Memory B cell (primary cell): ENCODE results near the gene NDUFA1.
A peak's percentile ranks its signal among the peaks of the same experiment; 100 is the strongest.
"Not testable (repeated sequence)": the region's sequence is repeated elsewhere in the genome, so short reads cannot be mapped to it uniquely, and the experiment has no call there.

Experiments used
- ATAC-seq: fragments of 150-1000 bp; cut with Tn5 transposase; 2 replicates; pipeline ENCODE4 v1.10.0; 2021; ENCODE audit warnings: low read depth, mild to moderate bottlenecking, moderate library complexity
- DNase-seq, 2 donors: peaks; one replicate each; pipeline ENCODE4 v3.0.0; 2022; ENCODE audit warnings: low spot score in 2 of 2
- H3K27ac Mint-ChIP-seq: one replicate; pipeline ENCODE4 v1.8.0; 2022; ENCODE audit warnings: mild to moderate bottlenecking, moderate library complexity, mixed read lengths
- H3K27me3 Mint-ChIP-seq: one replicate; pipeline ENCODE4 v1.8.0; 2022; ENCODE audit warnings: mixed read lengths
- H3K36me3 Mint-ChIP-seq: one replicate; pipeline ENCODE4 v1.8.0; 2022; ENCODE audit warnings: mild to moderate bottlenecking, mixed read lengths
- H3K4me1 Mint-ChIP-seq: one replicate; pipeline ENCODE4 v1.8.0; 2022; ENCODE audit warnings: mixed read lengths
- H3K4me3 Mint-ChIP-seq: one replicate; pipeline ENCODE4 v1.8.0; 2022; ENCODE audit warnings: mild to moderate bottlenecking, moderate library complexity, mixed read lengths
- H3K9me3 Mint-ChIP-seq: one replicate; pipeline ENCODE4 v1.8.0; 2022; ENCODE audit warnings: mixed read lengths

NDUFA1 gene

DNA sequence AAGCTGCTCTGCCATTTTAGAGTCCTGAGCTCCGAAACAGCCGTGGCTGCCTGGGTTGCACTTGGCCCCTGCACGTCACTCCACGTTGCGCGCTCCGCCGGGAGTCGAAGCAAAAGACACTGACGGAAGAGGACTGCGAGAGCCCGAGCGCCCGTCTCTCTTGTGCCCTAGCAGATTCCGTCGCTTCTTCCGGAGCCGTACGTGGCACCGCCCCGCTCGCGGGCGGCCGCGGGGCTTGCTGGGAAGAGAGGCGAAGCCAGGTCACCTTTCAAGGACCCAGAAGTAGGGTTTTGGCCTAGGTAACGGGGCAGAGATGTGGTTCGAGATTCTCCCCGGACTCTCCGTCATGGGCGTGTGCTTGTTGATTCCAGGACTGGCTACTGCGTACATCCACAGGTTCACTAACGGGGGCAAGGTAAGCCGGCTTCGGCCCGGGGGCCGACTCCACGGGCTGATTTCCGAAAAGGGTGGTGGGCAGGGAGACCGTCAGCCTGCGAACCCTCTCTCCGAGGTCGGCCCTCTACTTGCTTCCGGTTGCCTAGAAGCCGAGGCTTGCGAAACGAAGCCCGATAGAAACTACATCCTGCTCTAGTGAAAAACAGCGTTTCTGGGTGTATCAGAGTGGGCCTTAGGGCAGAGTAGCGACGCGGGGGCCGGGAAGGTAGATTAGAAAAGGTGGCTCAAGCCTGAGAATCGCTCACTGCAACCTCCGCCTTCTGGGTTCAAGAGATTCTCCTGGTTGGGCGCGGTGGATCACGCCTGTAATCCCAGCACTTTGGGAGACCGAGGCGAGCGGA lies at the start of gene NDUFA1, which contains the start of gene RNF113A:
NDUFA1 (plus strand) TSS at position 234 of the 797 bp plus-strand sequence; CDS start at position 314, 80 bp downstream.
RNF113A (minus strand) TSS at position 135 of the 797 bp plus-strand sequence; CDS start at position 15, 120 bp downstream.
- Mint-ChIP-seq H3K27me3 (no peaks in the 10 kb centered on the region), H3K4me3 (peak within 1 kb of the TSS; percentile 96), H3K36me3 (no peaks in the 10 kb centered on the region), H3K27ac (peak within 1 kb of the TSS; percentile 95), H3K4me1 (peaks cover 7% of the 10 kb centered on the region), H3K9me3 (no peaks in the 10 kb centered on the region)
- ATAC-seq (peak; percentile 89), DNase-seq (peak; percentile 66 to 75)

- not testable (repeated sequence) for H3K4me3 Mint-ChIP-seq, DNase-seq, H3K36me3 Mint-ChIP-seq, H3K27me3 Mint-ChIP-seq, H3K9me3 Mint-ChIP-seq, ATAC-seq, H3K27ac Mint-ChIP-seq, H3K4me1 Mint-ChIP-seq
These were observed 47.4 kb upstream of the NDUFA1 start for GRCh38 chrX:119824221-119824620.

GRCh38 chrX:119826399-119826959 lies 45.2 kb upstream of the NDUFA1 start:
- Mint-ChIP-seq H3K27me3 (no peaks in the 10 kb centered on the region), H3K9me3 (no peaks in the 10 kb centered on the region), H3K36me3 (peaks cover 13% of the 10 kb centered on the region), H3K4me3 (no peak overlapping the region), H3K4me1 (peaks cover 2% of the 10 kb centered on the region), H3K27ac (no peak overlapping the region)
- ATAC-seq: no peak
- DNase-seq: no peak

- Mint-ChIP-seq H3K9me3 (no peaks in the 10 kb centered on the region), H3K4me1 (no peaks in the 10 kb centered on the region), H3K36me3 (peaks cover 18% of the 10 kb centered on the region), H3K27ac (no peak overlapping the region), H3K27me3 (no peaks in the 10 kb centered on the region), H3K4me3 (no peak overlapping the region)
- ATAC-seq (no peak), DNase-seq (no peak)
These were observed 43.2 kb upstream of the NDUFA1 start for GRCh38 chrX:119828446-119828845.

GRCh38 chrX:119833905-119834304 lies 37.7 kb upstream of the NDUFA1 start:
- H3K4me1 Mint-ChIP-seq: no peaks in the 10 kb centered on the region
- peaks cover 31% of the 10 kb centered on the region for H3K36me3 Mint-ChIP-seq
- H3K27me3 Mint-ChIP-seq: no peaks in the 10 kb centered on the region
- ATAC-seq: no peak
- no peak overlapping the region for H3K27ac Mint-ChIP-seq
- no peaks in the 10 kb centered on the region for H3K9me3 Mint-ChIP-seq
- H3K4me3 Mint-ChIP-seq: no peak overlapping the region
- DNase-seq: no peak

GRCh38 chrX:119852382-119853353 lies 19.0 kb upstream of the NDUFA1 start, which contains the start of gene UPF3B:
Gene UPF3B, minus strand, starts transcription at chrX:119852963. Its CDS starts 35 bp downstream, at chrX:119852928.
- peak within 1 kb of the TSS; percentile 95 for H3K4me3 Mint-ChIP-seq
- DNase-seq (peak; percentile 78 to 85), ATAC-seq (peak; percentile 95)
- H3K27ac Mint-ChIP-seq: peak within 1 kb of the TSS; percentile 97
- H3K27me3 Mint-ChIP-seq: no peaks in the 10 kb centered on the region
- H3K4me1 Mint-ChIP-seq: peaks cover 3% of the 10 kb centered on the region
- peaks cover 2% of the 10 kb centered on the region for H3K36me3 Mint-ChIP-seq
- no peaks in the 10 kb centered on the region for H3K9me3 Mint-ChIP-seq

DNA sequence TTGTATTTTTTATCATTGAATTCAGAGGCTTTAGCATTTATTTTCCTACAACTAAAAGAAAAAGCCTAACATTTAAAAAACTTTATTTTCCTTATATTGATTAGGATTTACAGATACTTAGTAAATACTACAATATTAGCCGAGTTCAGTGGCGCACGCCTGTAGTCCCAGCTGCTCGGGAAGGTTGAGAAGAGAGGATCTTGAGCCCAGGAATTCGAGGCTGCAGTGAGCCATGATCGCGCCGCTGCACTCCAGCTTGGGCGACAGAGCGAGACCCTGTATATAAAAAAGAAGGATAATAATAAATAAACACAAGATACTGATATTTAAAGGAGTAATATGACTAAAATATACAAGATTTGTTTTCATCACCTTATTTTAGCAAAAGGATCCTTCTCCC lies 18.2 kb upstream of the NDUFA1 start:
- no peaks in the 10 kb centered on the region for H3K27me3 Mint-ChIP-seq
- ATAC-seq (no peak), DNase-seq (no peak)
- peaks cover 2% of the 10 kb centered on the region for H3K36me3 Mint-ChIP-seq
- H3K27ac Mint-ChIP-seq: peak overlapping the region; percentile 97
- H3K4me3 Mint-ChIP-seq: peak overlapping the region; percentile 95
- H3K9me3 Mint-ChIP-seq: no peaks in the 10 kb centered on the region
- H3K4me1 Mint-ChIP-seq: peaks cover 3% of the 10 kb centered on the region

GRCh38 chrX:119870626-119871131 lies 953 bp upstream of the NDUFA1 start:
- H3K27ac Mint-ChIP-seq: peak overlapping the region; percentile 95
- DNase-seq (no peak), ATAC-seq (peak; percentile 4)
- H3K4me1 Mint-ChIP-seq: peaks cover 7% of the 10 kb centered on the region
- no peaks in the 10 kb centered on the region for H3K27me3 Mint-ChIP-seq
- no peaks in the 10 kb centered on the region for H3K9me3 Mint-ChIP-seq
- no peaks in the 10 kb centered on the region for H3K36me3 Mint-ChIP-seq
- peak overlapping the region; percentile 96 for H3K4me3 Mint-ChIP-seq

DNA sequence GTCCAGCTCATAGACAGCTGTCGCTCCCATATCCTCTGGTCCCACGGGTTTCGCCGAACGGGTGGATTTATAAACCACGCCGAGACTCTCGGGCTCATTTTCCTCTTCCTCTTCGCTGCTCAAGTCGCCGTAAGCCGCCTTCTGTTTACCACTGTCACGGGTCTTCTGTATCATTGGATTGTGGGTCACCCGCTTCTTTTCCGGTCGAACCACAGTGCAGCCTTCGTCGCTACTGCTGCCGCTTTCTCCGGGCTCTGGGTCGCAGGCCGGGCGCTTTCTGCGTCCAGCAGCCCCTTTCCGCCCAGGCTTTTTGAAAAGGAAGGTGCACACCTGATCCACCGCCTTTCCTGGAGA lies 410 bp upstream of the NDUFA1 start:
- Mint-ChIP-seq H3K36me3 (no peaks in the 10 kb centered on the region), H3K27ac (peak overlapping the region; percentile 95), H3K4me1 (peaks cover 7% of the 10 kb centered on the region), H3K4me3 (peak overlapping the region; percentile 96), H3K27me3 (no peaks in the 10 kb centered on the region), H3K9me3 (no peaks in the 10 kb centered on the region)
- DNase-seq: peak in 1 of 2 donors; percentile 22
- peak; percentile 50 for ATAC-seq

DNA sequence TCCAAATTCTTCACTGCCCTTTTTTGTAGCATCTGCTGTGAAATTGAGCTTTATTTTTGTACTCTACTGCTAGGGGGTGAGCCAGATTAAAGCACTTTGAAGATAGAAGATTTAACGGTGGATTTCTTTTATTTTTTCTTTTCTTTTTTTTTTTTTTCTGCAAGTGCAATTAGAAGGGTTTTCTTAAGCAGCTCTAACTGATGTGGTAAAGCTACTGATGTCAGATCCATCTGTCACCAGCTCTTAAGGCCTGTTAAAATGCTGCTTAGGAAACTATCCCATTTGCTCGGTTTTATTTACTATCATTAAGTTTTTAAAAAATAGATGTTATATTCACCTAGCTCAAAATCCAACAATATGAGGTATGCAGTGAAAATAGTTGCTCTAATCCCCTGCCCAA lies 7.1 kb downstream of the NDUFA1 start:
- Mint-ChIP-seq H3K4me3 (no peak overlapping the region), H3K27me3 (no peaks in the 10 kb centered on the region), H3K4me1 (peaks cover 11% of the 10 kb centered on the region), H3K27ac (no peak overlapping the region), H3K9me3 (no peaks in the 10 kb centered on the region), H3K36me3 (no peaks in the 10 kb centered on the region)
- ATAC-seq (no peak), DNase-seq (no peak)

DNA sequence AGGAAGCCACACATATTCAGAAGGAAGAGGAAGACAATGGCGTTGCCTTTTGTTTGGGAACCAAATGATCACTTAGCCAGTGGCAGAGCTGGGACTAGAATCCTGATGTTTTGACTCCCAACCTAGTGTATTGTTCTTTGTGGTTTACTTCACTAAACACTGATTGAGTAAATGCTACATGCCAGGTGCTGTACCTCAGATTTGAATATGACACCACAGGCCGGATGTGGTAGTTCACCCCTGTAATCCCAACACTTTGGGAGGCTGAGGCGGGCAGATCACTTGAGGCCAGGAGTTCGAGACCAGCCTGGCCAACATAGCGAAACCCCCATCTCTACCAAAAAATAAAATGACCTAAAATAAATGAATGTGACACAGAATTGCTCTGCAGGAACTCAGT lies 8.4 kb downstream of the NDUFA1 start:
- ATAC-seq (peak; percentile 84), DNase-seq (peak in 1 of 2 donors; percentile 14)
- Mint-ChIP-seq H3K36me3 (no peaks in the 10 kb centered on the region), H3K4me1 (peaks cover 11% of the 10 kb centered on the region), H3K4me3 (no peak overlapping the region), H3K9me3 (no peaks in the 10 kb centered on the region), H3K27me3 (no peaks in the 10 kb centered on the region), H3K27ac (peak overlapping the region; percentile 79)

DNA sequence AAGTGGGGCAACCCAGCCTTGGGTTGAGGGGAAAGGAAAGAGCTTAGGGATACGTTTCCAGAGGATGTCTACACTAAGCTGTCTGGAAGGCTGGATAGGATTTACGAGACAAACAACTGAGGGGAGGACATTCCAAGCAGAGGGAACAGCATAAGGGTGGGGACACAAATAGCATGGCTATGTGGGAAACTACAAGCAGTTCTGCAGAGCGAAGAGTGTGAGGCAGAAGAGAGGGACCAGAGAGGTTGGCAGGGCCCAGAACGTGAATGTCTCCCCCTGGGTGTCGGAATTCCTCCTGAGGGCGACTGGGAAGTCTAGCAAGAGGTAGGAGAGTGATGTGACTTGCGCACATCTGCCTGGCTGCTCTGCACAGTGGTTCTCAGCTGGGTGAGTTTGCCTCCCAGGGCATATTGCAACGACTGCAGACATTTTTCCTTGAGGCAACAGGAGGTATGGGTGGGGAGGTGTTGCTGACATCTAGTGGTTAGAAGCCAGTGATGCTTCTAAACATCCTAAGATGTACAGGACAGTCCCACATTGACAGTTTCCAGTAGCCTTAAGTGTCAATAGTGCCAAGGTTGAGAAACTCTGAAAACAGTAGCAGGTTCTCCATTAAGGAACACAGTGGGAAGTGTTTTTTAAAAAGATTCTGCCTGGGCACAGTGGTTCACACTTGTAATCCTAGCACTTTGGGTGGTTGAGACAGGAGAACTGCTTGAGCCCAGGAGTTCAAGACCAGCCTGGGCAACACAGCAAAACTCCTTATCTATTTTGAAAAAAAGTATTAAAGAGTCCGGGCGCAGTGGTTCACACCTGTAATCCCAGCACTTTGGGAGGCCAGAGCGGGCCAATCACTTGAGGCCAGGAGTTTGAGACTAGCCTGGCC lies 9.2 kb downstream of the NDUFA1 start:
- Mint-ChIP-seq H3K9me3 (no peaks in the 10 kb centered on the region), H3K4me1 (peaks cover 11% of the 10 kb centered on the region), H3K27me3 (no peaks in the 10 kb centered on the region), H3K27ac (peak overlapping the region; percentile 79), H3K36me3 (no peaks in the 10 kb centered on the region), H3K4me3 (no peak overlapping the region)
- ATAC-seq (peak; percentile 80), DNase-seq (no peak)
